Nasal cavity respiratory epithelium epithelial cell of viscerocranial mucosa (primary cell): ENCODE data around the gene ZNRF2. TPM values are rescaled to one million over a fixed set of nuclear protein-coding genes. Genes with fewer than 3 reads are reported as not detected.

Source experiments
- total RNA-seq: library from RNA; depleted of rRNA; stranded (reverse); fragments of >200 nt; gene quantifications from 2 replicates; pipeline ENCODE4 v1.2.3, GENCODE V29; 2014

Gene ZNRF2
- total RNA-seq = 21.9 and 31.3 TPM in 2 replicates

GRCh38 chr7:30284298-30285066 is at the start of gene ZNRF2:
Gene ZNRF2 (plus strand): TSS chr7:30284597. CDS start chr7:30285358, 761 bp downstream.

Other genes with a start within 250 kb of the ZNRF2 start
- gene MTURN, start 149.6 kb upstream of the ZNRF2 start, total RNA-seq = 18.5 and 24.6 TPM in 2 replicates
- 2.7 and 7.8 TPM in 2 replicates for gene NOD1, start 194.2 kb downstream of the ZNRF2 start, total RNA-seq
- gene GGCT, start 220.2 kb downstream of the ZNRF2 start, total RNA-seq = 70.3 and 74.5 TPM in 2 replicates